HG03108 (cell line): ENCODE results near the gene HHIPL1.

ENCODE experiments used
- ATAC-seq: cut with Tn5 transposase; IDR thresholded peaks from one replicate; pipeline ENCODE4 v1.9.1; 2021; ENCODE audit warnings: moderate library complexity; ENCODE audit not compliant: unreplicated experiment

Gene HHIPL1

DNA sequence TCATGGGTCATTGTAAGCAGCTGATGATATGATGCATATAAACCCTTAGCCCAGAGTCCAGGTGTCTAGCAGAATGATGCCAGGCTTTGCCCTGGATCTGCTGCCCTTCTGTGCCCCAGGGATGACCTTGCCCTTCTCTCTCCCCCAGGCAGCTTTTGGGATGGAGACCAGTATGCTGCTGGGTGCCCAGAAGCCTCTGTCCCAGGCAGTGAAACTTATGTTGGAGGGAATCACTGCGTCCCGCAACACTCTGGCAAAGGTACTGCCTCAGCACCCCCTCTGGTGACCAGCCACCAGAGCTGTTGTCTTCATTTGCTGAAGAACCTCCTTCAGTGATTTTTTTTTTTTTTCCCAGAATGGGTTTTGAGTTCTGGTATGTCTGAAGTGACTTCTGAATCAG lies 62.5 kb downstream of the HHIPL1 start:
- ATAC-seq: no peak

DNA sequence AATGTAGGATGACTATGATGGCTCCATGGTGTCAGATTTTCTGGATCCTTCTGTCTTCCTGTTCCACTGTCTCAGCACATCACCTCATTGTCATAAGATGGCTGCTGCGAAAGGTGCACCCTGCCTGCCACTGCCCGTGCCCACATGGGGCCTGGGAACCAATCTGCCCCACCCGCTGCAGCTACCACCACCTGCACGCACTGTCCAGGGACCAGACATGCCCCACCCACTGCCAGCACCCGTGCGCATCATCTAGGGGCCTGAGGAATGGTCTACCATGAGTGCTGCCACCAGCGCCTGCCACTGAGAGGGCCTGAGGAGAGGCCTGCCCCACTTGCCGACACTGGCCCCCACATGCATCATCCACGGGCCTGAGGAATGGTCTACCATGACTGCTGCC lies 63.0 kb downstream of the HHIPL1 start:
- no peak for ATAC-seq

DNA sequence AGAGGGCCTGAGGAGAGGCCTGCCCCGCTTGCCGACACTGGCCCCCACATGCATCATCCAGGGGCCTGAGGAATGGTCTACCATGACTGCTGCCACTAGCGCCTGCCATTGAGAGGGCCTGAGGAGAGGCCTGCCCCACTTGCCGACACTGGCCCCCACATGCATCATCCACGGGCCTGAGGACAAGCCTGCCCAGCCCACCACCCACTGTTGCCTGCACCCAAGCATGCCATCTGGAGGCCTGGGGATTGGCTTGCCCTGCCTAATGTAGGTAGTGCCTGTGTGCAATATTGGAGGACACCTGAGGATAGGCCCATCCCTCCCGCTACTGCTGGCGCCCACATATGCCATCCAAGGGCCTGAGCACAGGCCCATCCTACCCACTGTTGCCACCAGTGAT lies 63.5 kb downstream of the HHIPL1 start:
- ATAC-seq: no peak

DNA sequence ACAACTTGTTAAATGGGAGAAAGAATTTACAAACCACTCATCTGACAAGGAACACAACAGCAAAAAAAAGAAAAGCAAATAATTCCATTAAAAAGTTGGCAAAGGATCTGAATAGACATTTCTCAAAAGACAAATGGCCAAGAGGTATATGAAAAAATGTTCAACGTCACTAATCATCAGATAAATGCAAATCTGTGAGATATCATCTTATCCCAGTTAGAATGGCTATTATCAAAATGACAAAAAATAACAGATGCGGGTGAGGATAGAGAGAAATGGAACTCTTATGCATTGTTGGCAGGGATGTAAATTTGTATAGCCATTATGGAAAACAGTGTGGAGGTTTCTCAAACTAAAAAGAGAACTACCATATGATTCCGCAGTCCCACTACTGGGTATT lies 69.0 kb downstream of the HHIPL1 start:
- ATAC-seq: no peak

DNA sequence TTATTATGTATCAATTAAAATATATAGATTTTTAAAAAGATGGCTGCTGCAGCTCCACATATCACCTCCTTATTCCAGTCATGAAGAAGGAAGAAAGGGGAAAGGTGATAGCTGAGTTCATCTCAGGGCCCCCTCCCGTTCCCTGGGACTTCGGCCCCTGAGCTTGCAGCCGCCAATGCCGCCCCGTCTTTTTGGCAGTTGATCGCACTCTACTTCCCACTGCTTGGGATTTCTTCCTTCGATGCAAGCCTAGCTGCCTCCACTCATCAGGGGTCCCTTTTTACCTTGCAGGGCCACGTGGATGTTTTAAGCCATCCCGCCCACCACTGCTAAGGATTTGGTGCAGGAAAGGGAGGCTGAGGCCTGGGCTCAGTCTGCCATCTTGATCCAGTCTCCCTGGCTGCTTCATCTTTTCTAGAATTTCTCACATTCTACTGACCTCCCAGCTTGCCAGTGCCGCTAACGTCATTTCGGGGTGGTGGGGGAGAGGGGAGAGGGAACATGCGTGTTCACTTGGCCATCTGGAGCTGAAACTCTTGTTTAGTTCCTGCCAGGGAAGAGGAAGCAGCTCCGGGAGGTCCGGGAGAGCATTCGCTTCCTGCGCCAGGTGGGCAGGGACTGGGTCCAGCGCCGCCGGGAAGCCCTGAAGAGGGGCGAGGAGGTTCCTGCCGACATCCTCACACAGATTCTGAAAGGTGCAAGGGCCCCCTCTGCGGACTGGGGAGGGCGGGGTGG lies 70.5 kb downstream of the HHIPL1 start:
- ATAC-seq: no peak

DNA sequence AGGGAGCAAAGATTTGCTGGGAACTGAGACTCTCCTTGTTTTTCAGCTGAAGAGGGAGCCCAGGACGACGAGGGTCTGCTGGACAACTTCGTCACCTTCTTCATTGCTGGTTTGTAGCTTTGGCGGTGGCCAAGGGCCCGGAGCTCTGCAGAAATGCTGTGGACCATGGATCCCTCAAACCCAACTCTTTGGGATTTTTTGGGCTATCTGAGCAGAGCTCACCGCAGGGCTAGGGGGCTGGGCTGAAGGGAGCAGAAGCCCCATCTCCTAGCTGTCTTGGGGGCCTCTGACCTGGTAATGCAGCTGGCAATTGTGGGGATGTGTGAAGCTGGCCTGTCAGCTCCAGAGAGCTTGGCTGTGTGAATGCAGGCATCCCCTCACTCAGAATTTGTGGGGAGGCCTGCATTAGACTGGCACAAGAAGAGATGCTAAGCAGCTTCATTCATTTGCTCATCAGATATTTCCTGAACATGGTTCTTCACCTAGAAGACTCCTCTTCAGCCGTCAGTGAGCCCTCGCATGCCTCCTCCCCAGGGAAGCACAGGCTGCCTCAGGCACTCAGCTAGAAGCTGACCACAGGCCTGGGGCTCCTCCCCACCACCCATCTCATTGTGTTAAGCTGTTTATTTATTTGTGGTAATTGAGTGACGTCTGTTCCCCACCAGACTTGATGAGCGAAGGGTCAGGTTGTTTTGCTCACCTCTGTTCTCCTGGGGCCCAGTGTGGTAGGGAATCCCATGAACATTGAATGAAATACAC lies 71.3 kb downstream of the HHIPL1 start:
- no peak for ATAC-seq

DNA sequence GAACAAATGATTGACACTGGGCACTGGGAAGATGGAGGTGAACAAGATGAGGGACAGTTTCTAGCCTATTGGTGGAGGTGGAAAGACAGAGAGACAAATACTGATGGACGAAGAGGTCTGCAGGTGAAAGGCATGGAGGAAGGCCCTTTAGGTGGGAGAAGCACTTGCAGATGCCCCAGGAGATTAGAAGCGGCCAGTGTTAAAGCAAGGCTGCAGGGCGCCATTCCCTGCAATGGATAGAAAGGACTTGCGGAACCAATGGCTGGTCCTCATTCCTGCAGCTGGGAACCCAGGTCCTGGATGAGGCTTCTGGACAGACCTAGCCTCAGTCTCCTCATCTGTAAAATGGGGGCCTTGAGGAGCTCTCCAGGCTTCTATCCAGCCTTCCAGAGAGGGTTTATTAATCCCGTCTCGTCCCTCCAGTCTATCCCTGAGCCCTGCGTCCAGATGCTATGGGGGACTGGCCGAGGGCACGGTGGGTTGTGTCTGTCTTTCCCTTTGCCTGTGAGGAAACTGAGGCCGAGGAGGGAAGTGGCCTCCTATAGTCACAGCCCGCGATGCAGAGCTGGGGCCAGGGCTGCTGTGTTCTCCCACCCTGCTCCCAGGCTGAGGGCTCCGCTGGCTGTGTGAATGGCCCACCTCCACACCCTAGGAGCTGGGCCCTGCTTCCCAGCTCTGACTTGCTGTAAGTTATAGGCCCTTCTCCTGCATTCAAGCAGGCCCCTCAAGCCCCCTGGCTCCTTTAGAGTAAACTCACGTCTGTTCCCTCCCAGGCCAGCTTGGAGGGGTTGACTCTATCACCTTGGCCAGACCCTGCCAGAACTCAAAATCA lies 72.1 kb downstream of the HHIPL1 start:
- no peak for ATAC-seq

DNA sequence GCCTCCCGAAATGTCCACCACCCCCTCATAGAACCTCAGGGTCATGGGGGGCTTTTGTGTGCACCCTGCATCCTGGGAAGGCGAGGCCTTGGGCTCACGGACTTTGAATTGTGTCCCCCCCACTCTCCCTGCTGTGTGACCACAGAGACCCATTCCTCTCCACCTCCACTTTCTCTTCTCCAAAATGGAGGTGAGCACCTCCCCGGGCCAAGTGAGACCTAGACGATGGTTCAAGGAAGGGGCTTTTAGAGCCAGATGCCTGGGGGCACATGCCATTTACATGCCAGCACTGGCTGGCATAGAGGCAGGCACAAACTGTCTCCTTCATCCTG lies 72.7 kb downstream of the HHIPL1 start:
- ATAC-seq: no peak

DNA sequence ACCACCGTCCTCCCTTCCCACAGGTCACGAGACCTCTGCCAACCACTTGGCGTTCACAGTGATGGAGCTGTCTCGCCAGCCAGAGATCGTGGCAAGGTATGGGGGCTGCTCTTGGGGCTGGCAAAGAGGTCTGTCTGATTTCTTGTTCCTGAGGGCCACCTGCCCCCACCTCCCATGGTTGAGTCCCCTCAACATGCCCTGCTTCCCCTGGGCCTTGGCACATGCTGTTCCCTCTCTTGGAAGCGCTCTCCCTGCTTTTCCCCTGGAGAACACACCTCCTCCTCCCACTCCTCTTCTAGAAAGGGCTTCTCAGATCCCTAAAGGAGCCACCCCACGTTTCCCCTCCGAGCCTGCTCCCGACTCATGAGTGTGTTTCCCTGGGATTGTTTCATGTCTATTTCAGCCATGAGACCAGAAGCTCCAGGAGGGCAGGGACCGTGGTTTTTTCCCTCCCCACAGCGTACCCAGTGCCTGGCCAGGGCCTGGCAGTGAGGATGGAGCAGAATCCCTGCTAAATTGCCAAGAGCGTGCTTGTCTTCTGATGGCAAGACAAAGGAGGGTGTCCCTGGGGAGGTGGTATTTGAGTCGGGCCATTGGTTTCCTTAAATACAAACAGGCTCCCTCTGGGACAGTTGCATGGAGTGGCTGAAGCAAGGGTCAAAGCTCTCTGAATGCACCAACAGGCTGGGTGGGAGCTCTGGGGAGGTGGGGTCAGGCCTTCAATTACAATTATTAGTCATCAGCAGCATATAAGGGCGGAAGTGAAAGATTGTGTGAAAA lies 73.3 kb downstream of the HHIPL1 start:
- ATAC-seq: peak; percentile 69

DNA sequence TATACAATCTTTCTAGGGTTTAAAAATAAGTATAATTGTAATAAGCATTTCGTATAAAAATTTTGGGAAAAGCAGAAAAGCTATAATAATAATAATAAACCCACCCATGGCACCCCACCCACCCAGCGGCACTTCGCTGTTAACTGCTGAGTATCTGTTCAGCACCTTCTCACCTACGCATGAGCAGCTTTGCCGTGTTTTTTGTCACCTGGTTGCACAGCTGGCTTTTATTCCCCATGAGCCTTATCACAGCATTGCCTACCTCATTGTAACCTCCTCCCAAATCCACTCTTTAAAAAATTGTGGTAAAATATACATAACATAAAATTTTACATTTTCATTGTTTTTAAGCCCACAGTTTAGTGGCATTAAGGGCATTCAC lies 73.9 kb downstream of the HHIPL1 start:
- ATAC-seq: no peak

DNA sequence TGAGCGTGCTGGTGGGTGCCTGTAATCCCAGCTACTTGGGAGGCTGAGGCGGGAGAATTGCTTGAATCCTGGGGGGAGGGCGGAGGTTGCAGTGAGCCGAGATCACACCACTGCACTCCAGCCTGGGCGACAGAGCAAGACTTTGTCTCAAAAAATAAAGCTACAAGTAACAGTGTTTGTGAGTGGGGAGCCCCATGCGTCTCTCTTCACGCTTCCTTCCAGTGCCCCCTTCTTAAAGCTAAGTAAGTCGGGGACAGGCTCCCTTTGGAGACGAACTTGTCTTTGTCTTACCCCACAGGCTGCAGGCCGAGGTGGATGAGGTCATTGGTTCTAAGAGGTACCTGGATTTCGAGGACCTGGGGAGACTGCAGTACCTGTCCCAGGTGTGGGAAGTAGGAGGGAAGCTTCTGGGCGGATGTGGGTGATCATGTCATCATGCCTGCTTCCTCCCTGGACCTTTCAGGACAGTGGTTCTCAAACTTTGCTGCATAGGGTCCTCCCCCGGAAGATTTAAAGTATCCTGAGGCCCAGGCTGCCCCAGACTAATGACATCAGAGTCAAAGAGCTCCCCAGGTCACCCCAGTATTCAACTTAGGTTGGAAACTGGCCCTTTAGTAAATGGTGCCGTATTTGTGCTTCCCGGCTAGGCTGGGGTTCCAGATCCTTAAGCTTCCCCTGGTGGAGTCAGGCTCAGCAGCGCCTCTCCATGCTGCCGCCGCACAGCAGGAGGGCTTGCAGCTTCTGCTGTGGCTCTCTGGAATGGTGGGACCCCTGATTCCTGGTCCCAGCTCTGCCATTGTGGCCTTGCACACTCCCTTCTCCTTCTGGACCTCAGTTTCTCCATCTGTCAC lies 76.2 kb downstream of the HHIPL1 start:
- ATAC-seq: no peak

DNA sequence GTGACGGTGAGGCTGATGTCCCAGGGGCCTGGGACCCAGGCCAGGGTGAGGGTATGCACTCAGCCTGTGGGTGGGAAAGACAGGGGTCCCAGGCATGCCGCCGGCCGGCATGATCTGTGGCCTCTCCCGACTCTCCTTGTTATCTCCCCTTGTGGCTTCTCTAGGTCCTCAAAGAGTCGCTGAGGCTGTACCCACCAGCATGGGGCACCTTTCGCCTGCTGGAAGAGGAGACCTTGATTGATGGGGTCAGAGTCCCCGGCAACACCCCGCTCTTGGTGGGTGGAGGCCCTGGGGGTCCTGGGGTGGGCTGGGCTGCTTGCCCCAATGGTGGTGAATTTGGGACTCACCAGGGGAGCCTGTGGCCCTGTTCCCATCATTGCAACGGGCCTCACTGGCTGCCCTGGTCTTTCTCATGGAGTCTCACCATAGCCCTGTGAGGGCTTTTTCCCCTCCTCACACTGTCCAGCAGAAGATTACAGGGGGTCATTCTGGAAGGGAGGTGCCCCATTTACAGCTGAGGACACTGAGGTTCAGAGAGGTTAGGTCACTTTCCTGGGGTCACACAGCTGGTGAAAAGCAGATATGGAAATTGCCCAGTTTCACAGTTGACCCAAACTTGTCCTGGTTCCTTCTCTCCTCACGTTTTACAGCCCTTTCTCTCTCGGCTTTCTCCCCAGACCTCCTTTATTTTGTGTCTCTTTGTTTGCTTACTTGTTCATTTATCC lies 77.0 kb downstream of the HHIPL1 start:
- no peak for ATAC-seq

DNA sequence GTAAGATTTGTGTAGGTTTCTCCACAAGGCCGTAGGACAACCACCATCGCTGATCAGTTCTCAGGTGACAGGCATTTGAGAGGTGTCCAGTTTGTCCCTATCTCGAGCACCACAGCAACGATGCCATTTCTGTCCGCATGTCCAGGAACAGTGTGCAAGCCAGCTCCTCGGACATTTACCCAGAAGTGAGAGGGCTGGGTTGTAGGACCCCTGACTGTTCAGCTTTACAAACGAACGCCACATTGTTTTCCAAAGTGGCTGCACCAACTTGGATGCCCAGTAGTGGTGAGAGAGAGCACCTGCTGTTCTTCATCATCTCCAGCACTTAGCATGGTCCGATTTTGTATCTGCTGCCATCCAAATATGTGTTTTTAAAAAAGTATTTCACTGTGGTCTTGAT lies 77.8 kb downstream of the HHIPL1 start:
- ATAC-seq: no peak

DNA sequence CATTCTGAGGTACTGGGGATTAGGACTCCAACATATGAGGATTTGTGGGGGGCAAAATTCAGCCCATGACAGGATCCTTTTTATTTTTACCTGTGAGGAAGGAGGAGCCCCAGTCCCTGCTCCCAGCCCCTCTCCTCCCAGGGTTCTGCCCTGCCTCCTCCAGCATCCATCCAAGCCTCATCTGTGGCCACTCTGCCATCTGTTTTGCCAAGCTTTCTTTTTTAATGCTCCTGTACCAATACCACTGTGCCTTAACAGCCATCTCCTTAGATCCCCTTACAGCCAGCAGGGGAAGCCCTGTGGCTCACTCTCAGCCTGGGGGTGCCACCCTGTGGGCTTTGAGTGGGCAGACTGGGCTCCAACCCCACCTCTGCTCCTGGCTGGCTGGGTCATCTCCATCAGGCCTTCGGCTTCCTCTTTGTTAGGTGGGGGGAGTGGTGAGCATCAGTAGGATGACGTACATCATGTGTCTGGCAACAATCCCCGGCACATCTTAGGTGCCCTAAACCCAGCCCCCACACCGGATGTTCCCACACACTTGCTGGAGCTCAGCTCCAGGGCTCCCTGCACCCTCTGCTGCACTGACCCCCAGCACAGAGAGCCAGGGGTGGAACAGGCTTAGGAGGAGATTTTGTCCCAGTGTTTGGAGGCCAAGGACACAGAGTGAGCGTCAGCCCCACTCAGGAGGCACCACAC lies 79.4 kb downstream of the HHIPL1 start:
- no peak for ATAC-seq

DNA sequence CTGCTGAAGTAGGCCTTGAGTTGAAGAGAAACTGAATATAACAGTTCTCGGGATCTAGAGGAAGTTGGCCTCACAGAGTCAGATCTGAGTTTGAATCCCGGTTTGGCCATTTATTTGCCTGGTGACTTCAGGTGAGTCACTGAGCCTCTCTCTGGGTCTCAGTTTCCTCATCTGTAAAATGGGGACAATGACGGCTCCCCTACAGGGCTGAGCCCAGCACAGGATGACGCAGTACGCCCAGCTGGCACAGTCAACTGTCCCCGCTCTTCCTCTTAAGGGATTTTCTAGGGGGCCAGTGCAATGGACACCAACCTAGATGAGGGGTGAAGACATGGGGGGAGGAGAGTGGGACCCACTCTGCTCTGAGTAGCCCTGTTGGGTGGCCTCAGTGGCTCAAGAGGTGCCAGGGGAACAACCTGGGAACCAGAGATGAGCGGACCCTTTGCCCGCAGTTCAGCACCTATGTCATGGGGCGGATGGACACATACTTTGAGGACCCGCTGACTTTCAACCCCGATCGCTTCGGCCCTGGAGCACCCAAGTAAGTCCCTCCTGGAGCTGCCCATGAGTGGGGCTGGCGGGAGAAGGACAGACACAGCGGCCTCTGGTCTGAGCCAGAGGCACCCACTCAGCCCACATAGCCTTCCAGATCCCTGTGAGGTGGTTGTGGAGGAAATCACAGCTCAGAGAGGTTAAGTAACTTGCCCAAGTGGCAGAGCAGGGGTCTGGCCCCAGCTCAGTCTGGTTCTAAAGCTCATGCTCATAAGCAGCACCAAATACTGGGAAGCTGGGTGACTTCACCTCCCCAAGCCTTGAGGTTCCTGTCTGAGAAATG lies 80.2 kb downstream of the HHIPL1 start:
- no peak for ATAC-seq

DNA sequence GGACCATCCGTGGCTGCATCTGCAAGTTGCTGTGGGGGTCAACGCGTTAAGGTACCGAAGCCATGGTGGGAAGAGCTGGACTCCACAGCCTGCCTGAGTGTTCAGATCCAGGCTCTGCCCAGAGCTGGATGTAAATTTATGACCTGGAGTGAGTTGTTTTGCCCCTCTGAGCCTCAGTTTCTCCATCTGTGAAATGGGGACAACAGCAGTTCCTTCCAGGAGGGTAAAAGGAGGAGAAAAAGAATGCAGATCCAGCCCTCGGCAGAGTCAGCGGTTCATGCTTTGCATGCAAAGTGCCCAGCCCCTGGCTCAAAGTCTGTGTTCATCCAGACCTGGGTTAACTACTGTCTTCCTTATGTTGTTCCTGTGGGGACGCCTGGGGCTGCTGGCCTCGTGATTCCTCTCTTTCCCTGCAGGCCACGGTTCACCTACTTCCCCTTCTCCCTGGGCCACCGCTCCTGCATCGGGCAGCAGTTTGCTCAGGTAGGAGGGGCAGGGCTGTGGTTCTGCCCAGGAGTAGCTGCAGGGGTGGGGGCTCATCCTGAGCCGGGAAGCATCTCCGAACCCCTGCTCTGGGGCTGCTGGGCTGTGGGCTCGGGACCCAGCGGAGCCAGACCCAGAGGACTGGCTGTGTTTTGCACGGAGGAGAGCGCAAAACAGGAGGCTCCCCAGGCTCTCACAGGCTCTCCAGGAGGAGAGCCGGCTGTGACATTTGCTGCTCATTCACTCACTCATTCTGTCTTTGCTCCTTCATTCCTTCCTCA lies 81.0 kb downstream of the HHIPL1 start:
- ATAC-seq: no peak

DNA sequence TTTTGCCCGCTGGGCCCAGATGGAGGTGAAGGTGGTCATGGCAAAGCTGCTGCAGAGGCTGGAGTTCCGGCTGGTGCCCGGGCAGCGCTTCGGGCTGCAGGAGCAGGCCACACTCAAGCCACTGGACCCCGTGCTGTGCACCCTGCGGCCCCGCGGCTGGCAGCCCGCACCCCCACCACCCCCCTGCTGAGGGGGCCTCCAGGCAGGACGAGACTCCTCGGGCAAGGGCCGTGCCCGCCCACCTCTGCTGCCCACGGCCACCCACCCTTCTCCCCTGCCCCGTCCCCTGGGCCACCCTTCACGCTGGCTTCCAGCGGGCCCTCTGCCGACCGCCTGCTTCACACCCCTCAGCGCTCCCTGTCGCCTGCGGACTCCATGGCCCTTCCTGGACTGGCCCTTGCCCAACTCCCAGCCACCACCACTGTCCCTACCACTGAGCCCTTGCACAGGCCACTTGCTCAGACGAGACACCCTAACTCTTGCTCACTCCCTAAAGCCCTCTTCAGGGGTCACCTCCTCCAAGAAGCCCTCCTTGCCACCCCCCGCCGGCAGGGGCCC lies 81.7 kb downstream of the HHIPL1 start:
- no peak for ATAC-seq
